ENCODE results near the gene TUBGCP6.

The TUBGCP6 gene

DNA sequence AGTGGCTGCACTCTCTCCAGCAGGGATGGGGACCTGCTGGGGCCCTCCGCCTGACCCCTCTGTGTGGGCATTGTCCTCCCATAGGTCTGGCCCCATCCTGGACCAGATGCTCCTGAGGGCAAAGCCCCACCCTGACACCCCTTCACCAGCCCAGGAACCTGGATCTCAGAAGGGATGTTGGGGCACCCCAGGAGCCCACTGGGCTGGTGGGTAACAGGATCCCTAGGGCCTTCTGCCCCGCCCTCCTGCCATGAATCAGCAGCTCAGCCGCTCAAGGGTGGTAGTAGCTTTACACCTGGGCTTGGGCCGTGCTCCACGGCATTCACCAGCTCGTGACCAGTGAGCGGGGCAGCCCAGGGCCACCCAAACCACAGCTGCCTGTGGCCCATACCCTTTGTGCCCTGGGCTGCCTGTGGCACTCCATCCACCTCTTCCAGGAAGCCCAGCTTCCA lies 17.7 kb upstream of the TUBGCP6 start:
- DNase-seq, result peak; percentile 38

DNA sequence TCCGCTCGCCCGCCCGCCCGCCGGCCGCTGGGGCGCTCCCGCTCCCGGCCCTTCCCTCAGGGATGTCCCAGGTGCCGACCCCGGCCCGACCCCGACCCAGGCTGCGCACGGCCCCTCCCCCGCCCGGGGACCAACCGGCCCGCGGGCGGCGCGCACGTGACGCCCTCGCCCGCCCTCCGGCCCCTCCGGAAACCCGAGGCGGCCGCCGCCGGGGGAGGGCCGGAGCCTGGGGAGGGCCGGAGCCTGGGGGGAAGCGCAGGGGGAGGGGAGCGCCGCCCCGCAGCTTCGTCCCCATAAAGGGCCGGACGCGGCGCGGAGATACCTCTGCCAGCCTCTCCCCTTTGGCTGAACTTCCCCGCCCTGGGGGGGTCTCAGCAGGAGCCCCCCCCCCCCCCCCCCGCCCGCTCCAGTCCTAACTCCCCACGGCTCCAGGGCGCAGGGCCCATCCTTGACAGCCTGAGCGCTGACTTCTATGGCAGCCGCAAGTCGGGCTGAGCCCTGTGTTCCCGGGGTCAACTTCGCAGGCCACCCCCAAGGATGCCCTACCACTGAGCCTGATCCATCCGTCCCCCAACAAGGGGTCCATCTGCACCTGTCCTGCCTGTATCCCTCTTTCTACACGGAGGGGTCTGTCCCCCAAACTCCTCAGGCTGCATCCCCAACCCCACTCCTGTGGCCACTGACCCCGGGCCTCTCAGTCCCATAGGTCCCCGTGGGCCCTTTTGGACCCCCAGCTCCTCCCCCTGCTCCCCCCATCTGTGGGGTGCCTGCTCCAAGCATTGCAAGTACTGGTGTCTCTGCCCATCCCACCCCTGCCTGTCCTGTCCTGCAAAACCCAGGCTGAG lies 17.0 kb upstream of the TUBGCP6 start, which contains the start of gene MAPK12:
TSS of gene MAPK12 (minus strand) at position 69 of the 845 bp plus-strand sequence. CDS start 174 bp downstream, outside the sequence.
- DNase-seq, result no peak

DNA sequence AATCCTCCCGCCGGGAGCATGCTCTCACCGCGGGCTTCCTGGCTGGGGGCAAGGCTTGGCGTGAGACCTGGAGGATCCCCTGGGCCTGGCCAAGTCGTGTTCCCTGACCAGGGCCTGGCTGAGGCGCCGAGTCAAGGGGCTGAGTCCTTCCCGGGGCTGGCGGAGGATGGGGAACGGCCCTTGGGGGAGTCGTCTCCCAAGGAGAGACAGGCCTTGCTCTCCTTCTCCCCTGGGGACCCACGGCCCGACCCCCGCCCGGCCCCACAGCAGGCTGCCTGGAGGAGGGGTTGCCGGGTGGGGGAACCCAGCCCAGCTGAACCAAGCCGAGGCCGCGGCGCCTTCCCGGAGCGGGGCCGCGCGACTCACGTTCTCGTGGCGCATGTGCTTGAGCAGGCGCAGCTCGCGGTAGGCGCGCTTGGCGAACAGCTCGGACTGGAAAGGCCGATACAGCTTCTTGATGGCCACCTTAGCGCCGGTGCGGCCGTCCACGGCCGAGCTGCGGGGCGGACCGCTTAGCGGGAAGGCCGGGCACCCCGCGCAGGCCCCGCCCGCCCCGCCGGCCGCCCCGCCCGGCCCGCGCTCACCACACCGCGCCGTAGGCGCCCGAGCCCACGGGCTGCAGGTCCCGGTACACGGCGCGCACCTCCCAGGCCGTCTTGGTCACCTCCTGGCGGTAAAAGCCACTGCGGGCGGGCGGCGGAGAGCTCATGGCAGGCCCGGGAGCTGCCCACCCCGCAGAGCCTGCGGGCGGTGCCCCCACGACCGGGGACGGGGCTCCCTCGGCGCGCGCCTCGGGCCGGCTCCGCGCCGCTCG lies 16.2 kb upstream of the TUBGCP6 start:
- DNase-seq, result peak; percentile 64

DNA sequence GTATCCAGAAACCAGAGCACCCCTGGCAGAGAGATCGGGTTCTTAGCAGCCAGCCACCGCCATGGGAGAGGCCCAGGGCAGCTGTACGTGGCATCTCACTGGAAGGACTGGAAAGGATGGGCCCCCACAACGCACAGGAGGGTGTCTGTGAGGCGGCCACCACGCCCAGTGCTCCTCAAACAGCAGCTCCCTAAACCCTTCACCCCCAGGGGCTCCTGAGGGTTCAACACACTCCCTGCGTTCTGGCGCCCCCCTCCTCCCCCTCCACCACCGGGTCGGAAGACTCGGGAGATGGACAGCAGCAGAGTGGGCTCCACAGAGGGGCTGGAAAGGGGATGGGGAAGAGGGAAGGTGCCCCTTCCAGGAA lies 15.6 kb upstream of the TUBGCP6 start:
- no peak for DNase-seq

DNA sequence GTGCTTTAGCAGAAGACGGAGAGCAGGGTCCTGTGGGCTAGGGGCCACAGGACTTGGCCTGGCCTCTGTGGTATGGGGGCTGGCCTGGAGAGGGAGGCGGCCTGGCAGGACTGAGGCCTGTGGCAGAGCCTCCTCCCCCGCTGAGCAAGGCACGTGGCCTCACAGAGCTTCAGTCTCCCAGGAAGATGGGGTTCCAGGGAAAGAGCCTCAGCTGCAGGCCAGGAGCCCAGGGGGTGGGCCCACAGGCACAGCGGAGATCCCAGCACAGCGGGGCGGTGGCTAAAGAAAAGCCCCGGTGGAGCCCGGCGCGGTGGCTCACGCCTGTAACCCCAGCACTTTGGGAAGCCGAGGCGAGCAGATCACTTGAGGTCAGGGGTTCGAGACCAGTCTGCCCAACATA lies 14.5 kb upstream of the TUBGCP6 start:
- DNase-seq, result no peak

DNA sequence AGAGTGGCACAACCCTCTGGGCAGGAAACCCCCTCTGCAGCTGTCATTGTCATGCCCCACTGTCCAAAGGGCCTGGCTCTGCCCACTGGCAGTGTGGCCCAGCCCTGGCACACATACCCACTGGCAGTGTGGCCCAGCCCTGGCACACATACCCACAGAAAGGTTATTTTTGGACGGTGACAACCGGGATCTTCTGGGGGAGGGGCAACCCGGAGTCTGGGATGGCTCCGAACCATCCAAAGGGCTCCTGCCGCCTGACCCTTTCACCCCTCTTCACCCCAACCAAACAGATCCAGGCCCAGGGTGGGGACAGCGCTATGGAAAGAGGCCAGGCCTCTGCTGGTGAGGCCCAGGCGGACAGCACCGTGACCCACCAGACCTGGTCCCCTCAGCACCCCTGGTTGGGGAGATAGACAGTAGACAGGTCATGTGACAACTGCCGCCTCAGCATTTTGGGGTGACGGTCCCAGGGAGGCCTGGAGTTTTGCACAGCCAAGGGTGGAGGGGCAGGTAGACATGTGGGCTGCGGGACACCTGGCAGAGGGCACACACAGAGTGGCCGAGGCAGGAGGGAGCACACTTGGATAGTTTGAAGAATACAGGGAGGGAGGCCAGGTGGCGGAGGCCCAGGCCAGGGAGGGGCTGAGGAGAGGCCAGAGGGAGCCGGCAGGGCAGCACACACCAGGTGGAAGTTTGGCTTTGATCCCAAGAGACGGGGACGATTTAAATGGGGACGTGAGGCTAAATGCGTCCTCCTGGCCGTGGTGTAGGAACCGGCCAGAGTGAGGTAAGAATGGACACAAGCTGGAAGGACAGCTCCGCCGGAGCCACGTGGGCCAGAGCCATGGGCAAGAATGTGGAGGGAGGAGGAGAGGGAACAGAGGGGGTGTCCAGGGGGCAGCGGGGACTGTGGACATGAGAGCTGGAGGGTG lies 13.8 kb upstream of the TUBGCP6 start:
- DNase-seq, result no peak

DNA sequence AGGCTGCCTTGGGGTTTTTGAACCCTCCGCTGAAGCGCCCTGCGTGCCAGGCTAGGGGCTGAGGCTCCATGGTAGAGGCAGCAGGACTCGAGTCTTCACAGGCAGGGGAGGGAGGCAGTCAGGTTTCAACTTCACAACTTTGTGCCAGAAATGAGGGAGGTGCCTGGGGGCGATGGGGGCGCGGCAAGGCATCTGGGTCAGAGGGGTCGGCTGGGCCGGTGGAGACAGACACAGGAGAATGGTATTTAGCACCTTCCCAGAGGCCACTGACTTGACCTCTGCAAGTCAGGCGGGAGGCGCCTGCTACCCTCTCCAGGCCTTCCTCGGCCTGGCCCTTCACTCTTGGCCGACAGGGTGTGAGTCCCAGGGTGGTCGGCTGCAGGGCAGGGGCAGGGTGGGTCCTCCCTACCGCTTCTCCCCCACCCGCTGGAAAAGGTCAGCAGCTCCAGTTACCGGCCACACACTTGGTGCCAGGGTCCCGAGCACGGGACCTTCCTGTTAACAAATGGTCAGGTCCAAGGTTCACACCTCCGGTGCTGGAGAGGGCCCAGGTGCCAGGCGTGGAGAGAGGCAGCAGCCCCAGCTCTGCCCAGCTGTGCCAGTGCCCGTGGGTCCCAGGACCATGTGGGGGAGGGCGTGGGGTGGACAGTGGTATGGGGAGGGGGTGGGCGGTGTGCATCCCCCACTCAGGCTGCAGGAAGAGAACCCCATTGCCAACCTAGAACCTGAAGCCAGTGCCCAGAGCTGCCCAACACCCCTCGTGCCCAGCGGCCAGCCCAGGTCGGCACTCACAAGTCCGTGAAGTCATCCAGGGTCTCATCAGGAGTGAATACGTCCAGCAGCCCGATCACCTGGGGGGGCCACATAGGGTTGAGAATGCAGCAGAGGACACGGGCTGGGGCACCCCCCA lies 12.9 kb upstream of the TUBGCP6 start:
- DNase-seq, result no peak

DNA sequence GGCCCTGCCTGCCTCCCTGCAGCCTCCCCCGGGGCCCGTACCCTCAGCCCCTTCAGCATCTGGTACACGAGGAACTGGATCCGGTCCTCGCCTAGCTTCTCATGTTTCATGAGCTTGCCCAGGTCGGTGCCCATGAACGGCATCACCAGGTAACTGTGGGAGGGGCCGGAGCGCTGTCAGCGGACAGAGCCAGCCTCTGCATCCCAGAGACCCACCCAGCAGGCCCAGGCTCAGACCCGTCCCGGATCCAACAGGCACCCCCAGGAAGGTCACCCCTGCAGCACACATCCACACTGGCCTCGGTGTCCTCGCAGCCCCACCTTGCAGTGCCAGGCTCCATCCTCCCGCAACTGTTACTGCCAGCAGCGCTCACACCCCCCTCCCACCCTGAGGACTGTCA lies 12.2 kb upstream of the TUBGCP6 start:
- DNase-seq, result no peak

DNA sequence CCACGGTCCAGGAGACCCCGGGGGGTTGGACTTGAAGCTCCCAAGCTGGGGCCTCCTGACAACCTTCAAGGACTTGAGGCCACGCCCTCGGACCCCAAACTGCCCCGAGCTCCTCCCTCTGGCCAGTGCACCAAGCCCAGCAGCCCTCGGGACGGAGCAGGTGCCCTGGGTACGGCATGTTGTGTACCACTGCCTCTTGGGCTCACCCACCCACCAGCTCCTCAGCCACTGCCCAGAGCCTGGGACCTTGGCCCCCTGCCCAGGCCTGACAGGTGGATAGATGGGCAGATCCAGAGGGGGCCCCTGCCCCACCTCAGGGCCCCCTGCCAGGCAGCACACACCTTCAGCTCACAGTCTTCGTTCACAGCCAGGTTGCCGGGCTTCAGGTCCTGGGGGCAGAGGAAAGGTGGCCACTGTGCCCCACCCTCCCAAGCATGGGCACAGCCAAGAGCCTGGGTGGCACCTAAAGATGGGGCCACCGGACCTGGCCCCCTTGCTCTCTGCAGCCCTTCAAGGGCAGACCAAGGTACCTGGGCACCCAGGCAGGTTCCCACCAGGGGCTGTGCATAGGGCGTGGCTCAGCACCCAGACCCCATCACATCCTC lies 11.5 kb upstream of the TUBGCP6 start:
- no peak for DNase-seq

DNA sequence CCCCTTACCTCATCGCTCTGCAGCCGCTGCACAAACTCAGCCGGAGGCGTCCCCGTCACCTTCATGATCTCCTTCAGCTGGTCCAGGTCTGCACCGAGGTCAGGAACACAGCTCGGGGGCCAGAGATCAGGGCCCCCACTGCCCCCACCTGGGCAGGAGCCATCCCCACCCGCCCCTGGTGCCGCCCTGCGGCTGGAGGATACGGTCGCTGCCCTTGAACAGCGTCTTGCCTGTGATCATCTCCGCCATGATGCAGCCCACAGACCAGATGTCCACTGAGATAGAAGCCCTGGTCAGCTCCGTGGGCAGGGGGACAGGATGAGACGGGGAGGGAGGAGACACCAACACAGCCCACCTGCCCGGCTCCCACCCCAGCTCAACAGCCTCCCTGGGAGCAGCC lies 10.8 kb upstream of the TUBGCP6 start:
- no peak for DNase-seq

DNA sequence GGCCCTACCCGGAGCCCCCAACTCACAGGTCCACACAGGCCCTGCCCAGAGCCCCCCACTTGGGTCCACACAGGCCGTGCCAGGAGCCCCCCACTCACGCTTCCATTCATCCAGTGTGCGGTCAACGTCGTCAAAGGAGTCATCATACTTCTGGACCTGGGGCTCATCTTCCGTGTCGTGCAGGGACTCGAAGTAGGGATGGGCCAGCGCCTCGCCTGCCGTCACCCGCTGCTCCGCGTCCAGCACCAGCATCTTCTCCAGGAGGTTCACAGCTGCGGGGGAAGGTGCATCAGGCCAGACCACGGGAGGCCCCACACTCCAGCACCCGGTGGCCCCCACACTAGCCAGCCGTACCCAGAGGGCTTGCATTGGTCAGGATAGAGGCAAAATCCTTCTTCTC lies 10.3 kb upstream of the TUBGCP6 start:
- DNase-seq, result no peak

DNA sequence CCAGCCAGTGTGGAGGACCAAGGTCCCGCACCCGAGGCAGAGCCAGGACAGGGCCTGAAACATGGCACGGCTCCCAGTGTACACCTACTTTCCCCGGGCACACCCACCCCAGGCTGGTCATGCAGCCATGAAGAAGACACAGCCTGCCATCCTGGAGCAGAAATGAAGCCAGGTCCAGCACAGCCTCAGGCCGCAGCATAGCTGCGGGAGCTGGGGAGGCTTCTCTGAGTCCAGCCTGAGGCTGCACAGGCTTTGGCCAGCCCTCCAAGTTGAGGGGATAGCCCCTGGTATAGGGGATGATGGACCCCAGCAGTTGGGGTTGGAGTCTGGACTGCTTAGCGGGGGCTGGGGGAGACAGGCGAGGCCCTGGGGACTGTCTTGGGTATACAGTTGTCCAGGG lies 9.1 kb upstream of the TUBGCP6 start:
- no peak for DNase-seq

DNA sequence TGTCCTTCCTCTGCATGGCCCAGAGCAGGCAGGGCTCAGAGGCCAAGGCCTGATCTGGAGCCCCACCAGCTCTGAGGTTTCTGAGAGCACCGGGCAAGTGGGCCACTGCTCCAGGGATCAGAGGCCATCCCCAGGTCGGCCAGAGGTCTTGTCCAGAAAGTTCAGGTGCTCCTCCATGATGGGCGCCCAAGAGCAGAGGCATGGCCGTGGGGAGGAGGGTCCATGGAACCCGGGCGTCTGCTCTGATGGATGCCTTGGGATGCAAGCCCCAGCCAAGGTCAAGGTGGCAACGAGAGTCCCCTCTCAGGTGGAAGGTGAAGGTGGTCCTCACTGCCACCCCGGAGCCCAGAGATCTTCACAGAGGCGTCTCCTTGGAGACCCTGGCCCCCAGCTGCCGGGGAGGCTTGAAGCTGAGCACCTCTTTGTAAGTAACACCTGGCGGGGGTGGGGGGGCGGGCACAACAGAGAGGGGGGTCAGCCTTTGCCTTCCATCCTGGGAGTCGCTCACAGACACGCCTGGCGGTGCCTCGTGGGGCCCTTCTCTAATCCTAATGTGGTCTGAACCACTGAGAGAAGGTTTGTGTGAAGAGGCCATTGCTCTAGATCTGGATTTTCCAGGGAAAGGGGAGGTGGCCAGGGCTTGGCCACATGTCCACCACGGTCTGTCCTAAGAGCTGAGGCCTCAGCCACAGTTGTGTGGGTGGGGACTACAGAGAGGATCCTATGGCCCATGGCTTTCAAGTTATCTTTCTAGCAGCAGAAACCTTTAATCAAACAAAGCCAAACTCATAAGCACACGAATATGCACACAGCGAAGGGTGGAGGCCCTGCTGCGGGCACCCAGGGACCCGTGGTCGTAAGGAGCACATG lies 8.5 kb upstream of the TUBGCP6 start:
- DNase-seq, result no peak

DNA sequence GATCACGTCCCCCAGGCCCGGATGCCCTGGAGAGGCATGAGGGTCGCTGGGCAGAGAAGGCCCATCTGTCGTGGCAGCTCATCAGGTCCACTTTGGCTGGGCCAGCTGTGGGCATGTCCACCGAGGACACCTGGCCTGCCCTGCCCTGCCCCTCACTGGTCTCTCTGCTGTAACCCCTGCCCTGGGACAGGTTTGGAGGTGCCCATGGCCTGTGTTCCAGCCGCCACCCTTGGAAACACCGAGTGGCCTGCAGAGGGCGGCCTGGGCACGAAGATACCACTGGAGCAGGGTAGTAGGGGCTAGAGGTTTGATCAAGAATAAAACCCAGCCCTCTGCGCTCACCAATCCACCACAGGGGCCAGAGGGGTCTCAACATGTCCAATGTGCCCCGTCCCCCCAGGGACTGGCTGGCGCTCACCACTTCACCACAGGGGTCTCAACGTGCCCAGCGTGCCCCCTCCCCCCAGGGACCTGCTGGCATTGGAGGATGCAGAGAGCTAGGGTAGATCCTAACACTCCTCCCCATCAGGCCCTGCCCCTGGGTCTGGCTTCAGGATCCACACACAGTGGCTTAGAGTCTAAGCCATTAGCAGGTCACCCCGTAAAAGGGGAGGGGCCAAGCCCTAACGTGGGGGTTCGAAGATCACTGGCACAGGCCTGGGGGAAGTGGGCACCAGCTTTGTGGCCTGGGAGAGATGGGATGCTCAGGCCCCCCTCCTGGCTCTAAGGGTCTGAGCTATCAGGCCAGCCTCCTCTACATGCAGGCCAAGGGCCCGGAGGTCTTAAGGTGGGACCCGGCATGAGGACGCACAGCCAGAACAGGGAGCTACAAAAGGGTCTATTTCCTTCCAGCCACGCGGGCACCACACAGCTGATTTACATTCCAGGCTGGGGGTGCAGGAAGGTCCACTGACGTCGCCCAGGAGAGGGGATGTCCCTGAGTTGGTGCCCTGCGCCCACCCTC lies 7.5 kb upstream of the TUBGCP6 start:
- DNase-seq, result peak; percentile 78

DNA sequence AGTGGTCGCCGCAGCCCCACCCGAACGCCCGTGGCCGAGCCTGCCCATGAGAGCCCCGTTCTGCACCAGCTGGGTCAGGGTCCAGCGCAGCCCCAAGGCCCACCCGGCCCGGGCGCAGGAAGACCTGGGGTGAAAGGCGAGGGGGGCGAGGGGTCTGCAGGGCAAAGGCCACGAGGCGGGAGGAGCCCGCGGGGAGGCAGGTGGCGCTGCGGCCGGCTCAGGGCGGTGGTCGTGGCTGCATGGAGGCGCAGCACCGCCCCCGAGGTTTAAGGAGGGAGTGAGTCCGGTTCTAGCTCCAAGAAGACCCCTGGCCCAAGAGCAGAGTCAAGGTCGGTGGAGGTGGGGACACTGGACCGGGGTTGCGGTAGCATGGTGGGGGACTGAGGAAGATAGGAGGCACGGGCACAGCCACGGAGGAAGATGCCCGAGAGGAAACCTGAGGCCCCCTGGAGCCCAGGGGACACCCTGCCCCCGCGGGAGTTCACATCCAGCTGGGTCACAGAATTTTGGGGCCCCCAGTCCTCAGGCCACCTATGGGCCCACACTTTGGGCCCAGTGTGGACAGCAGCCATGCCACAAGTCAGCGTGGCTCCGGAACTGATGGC lies 6.8 kb upstream of the TUBGCP6 start:
- no peak for DNase-seq

DNA sequence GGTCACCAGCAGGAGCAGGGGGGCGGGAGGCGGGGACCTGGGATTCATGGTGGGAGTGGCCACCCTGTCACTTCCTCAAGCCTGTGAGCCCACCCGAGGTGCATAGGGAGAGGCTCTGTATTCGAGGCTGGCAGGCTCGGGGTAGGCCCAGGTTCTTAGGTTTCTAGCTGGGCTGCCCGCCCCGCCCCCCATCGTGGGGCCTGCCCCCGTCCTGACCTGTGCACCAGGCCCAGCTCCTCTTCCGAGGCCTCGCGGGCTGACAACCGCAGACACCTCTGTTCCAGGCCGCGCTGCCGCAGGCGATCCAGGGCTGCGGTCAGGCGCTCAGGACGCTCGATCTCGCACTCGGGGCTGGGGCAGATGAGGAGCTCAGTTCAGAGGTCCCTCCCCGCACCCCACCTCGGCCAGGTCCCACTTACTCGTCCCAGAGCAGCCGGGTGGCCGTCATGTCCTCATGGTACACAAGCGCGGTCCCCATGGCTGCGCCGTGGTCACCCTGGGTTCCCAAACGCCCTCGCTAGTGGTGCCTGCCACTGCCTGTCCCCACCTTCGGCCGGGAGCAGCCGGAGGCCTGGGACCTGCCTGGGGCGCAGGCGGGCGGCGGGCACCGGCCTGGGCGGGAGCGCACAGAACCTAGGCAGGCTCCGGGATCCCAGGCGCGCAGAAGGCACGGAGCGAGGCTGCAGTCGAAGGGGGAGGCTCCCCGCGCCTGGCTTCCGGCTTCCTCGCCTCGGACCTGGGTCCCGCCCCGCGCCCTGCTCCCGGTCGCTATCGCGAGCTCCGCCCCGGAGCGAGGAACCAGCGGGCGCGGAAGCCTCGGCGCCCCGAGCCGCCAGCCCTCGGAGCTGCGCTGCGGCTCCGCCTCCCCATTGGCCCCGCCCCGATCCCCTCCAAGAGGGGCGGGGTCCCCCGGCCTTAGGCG lies 6.0 kb upstream of the TUBGCP6 start, which contains the start of gene HDAC10:
TSS of gene HDAC10 (minus strand) at position 711 of the 922 bp plus-strand sequence. CDS start at position 478, 233 bp downstream.
- peak; percentile 92 for DNase-seq

DNA sequence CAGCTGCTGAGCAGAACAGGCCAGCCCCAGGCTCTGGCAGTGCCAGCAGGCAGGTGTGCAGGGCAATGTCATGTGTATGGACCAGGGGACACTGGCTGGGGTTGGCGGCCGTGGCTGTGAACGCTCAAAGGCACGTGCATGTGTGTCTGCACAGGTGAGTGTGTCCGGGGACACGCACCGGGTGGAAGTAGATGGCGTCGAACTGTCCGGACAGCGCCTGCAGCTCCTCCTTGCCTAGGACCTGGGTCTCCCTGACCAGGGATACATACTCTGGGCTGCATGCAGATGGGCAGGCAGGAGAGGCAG lies 5.4 kb upstream of the TUBGCP6 start:
- DNase-seq, result no peak

All from stimulated activated CD4-positive, alpha-beta T cell treated with anti-CD3 and anti-CD28 coated beads, Interleukin-15, amount 100 ng/mL, for 24 hours (primary cell).